Heart left ventricle (tissue), 13 donors: ENCODE data around the gene TPSB2.

Experiments
- CTCF ChIP-seq, 12 donors: fragments of 200-600 bp; sonication (generic) in 4 of 12; IDR thresholded peaks; one replicate each; pipeline versions ENCODE4 v1.5.0 to v1.8.0; 2018 to 2022; ENCODE audit warnings: antibody characterized with exemption in 12 of 12, mild to moderate bottlenecking in 5 of 12
- POLR2A ChIP-seq, 2 donors: fragments of 450-650 bp; IDR thresholded peaks; one replicate each; pipeline ENCODE4 v1.6.1; 2017; ENCODE audit warnings: antibody characterized with exemption in 2 of 2, mild to moderate bottlenecking in 2 of 2, moderate library complexity in 2 of 2
- donor health status: ischemic (EF 13 %, LVEDD 7.1; RV severe dilation, severe dysfunction).
- donor health status: DM: no; HTN: yes; CAD: no.
- donor health status: DM: no; HTN: no; CAD: no.
- donor health status: ischemic (EF 25% LVEDD 6.9; RV normal size, moderate dysfunction).
- donor health status: ischemic (EF 25% LVEDD 5.7; RV mildly dilated, moderate dysfunction).
- donor health status: ischemic (EF 35%, LVEDD 5.7; RV mildly dilated, moderate dysfunction).
- donor health status: nonischemic (EF 11% LVEDD 7.7; RV severe dilation, severe dysfunction).
- donor health status: DM: yes; HTN: yes; CAD: no.
- donor health status: PGD.
- donor health status: ischemic (EF 29% LVEDD 5.4; RV normal size, mild dysfunction).
- donor health status: nonischemic (EF 23%, LVEDD 6.1; RV moderate dilation, normal function).

- TF ChIP-seq CTCF (IDR thresholded peaks at IDR 0.05) (no peak), POLR2A (IDR thresholded peaks at IDR 0.05) (no peak)
Observed at GRCh38 chr16:1216681-1217400, 13.1 kb downstream of the TPSB2 start.
